NT2/D1 (cell line): Measurements from ENCODE around the gene B3GNT9.
"Not testable (repeated sequence)": the region's sequence is repeated elsewhere in the genome, so short reads cannot be mapped to it uniquely, and the experiment has no call there.

Experiments used
- DNase-seq: peaks from one replicate; pipeline ENCODE4 v3.0.0-alpha.2; 2011; ENCODE audit warnings: low read depth, low spot score
- H3K27me3 ChIP-seq: 2 replicates; pipeline ENCODE4 v1.6.0; 2011; ENCODE audit warnings: mild to moderate bottlenecking; ENCODE audit not compliant: insufficient read length, insufficient read depth
- H3K36me3 ChIP-seq: 2 replicates; pipeline ENCODE4 v1.6.1; 2011; ENCODE audit warnings: mild to moderate bottlenecking, low read length, mixed read lengths; ENCODE audit not compliant: insufficient read depth, insufficient read length
- H3K4me1 ChIP-seq: 2 replicates; pipeline ENCODE4 v1.5.1; 2011; ENCODE audit not compliant: insufficient read depth, insufficient read length
- H3K4me3 ChIP-seq: 2 replicates; pipeline ENCODE4 v1.5.1; 2011; ENCODE audit warnings: low read depth; ENCODE audit not compliant: insufficient read length
- H3K9ac ChIP-seq: 2 replicates; pipeline ENCODE4 v1.6.0; 2011; ENCODE audit warnings: low read depth; ENCODE audit not compliant: insufficient read length
- H3K9me3 ChIP-seq: 2 replicates; pipeline ENCODE4 v1.5.1; 2011; ENCODE audit warnings: mild to moderate bottlenecking, low read length; ENCODE audit not compliant: insufficient read depth
- SUZ12 ChIP-seq: IDR thresholded peaks from 2 replicates; pipeline ENCODE4 v1.6.1; 2011; ENCODE audit not compliant: insufficient read length, insufficient read depth; ENCODE audit errors: extremely low read depth
- YY1 ChIP-seq: IDR thresholded peaks from 2 replicates; pipeline ENCODE4 v1.6.1; 2011; ENCODE audit not compliant: insufficient read length, insufficient read depth
- ZNF274 ChIP-seq: IDR thresholded peaks from 2 replicates; pipeline ENCODE4 v1.6.1; 2011; ENCODE audit warnings: mild to moderate bottlenecking, low read depth, low read length

B3GNT9 gene

DNA sequence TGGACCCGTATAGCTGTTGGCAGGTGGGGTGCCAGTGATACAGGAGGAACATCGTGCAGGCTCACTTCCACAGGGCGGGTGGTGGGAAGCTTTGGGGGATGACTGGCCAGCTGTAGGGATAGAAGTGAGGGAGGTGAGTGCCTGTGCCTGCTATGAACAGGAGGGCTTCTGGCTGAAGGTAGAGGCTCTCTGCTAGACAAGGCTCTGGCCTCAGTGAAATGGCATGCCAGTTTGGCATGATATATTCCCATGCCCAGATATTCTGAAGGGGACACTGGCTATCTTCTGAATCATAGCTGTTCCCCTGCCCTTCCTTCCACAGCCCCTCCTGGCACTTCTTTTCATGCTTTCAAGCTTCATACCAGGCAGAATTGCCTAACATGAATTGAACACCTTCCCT is 21.9 kb downstream of the B3GNT9 start:
- no peaks in the 10 kb centered on the region for H3K4me1 ChIP-seq
- no peak overlapping the region for H3K4me3 ChIP-seq
- no peak for TF ChIP-seq ZNF274
- no peak for TF ChIP-seq SUZ12
- TF ChIP-seq YY1 = no peak
- H3K27me3 ChIP-seq = no peaks in the 10 kb centered on the region
- peaks cover 67% of the 10 kb centered on the region for H3K36me3 ChIP-seq
- H3K9me3 ChIP-seq = no peaks in the 10 kb centered on the region
- H3K9ac ChIP-seq = no peak overlapping the region
- DNase-seq = no peak

DNA sequence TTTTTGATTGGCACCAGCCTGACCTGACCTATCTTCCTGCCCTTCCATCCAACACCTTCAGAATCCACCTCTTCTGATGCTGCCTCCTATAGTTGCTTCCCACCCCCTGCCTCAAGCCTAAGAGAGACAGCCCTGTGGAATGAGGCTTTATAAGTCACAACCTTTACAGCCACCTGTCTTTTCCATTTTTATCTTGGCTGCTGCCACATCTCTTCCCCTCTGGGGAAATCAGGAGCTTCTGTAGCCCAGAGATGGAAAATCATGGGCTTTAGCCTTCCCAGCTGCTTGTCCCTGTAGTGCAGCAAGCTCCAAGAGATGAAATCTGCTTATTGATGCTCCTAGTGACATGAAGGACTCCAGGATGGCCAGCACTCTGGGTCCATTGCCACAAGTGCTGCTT is 22.4 kb downstream of the B3GNT9 start:
- TF ChIP-seq SUZ12 (no peak), YY1 (no peak), ZNF274 (no peak)
- DNase-seq = no peak
- no peaks in the 10 kb centered on the region for H3K4me1 ChIP-seq
- H3K9ac ChIP-seq = no peak overlapping the region
- H3K9me3 ChIP-seq = no peaks in the 10 kb centered on the region
- H3K4me3 ChIP-seq = no peak overlapping the region
- H3K36me3 ChIP-seq = peaks cover 70% of the 10 kb centered on the region
- H3K27me3 ChIP-seq = no peaks in the 10 kb centered on the region

DNA sequence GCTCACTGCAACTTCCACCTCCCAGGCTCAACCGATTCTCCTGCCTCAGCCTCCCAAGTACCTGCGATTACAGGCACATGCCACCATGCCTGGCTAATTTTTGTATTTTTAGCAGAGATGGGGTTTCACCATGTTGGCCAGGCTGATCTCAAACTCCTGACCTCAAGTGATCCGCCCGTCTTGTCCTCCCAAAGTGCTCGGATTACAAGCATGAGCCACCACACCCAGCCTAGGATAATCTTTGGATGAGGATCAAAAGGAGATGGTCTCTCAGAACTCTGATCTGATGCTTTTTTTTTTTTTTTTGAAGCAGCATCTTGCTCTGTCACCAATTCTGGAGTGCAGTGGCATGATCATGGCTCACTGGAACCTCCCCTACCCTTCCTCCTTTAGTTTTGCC is 28.0 kb downstream of the B3GNT9 start:
- not testable (repeated sequence) for H3K4me3 ChIP-seq, H3K9ac ChIP-seq, DNase-seq, H3K27me3 ChIP-seq, H3K9me3 ChIP-seq, H3K4me1 ChIP-seq
- H3K36me3 ChIP-seq = peaks cover 70% of the 10 kb centered on the region

DNA sequence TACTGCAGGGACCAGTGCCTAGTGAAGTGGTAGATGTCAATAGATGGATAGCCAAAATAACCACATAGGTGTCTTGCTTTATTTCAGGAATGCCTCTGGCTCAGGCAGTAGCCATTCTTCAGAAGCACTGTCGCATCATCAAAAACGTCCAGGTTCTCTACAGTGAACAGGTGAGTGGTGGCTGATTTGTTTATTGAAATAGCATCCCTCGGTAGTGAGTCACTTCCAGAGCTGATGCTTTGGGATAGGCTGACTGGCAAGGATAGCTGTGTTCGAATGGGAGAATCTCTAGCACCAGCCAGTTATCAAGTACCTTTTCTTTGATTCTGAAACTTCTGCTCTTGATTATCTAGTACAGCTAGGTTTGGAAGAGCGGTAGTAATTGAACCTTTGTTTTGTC is 30.8 kb downstream of the B3GNT9 start:
- Histone ChIP-seq H3K9me3 (no peaks in the 10 kb centered on the region), H3K27me3 (no peaks in the 10 kb centered on the region), H3K36me3 (peaks cover 49% of the 10 kb centered on the region), H3K4me3 (no peak overlapping the region), H3K9ac (no peak overlapping the region), H3K4me1 (no peaks in the 10 kb centered on the region)
- DNase-seq = no peak
- no peak for TF ChIP-seq YY1
- no peak for TF ChIP-seq ZNF274
- TF ChIP-seq SUZ12 = no peak

DNA sequence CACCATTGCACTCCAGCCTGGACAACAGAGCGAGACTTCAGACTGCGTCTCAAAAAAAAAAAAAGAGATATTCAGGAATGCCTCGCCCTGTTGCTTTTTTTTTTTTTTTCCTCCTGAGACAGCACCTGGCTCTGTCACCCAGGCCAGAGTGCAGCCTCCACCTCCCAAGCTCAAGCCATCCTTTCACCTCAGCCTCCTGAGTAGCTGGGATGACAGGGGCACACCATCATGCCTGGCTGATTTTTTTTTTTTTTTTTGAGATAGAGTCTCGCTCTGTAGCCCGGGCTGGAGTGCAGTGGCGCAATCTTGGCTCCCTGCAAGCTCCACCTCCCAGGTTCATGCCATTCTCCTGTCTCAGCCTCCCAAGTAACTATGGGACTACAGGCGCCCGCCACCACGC is 33.1 kb downstream of the B3GNT9 start:
- Histone ChIP-seq H3K9me3 (no peaks in the 10 kb centered on the region), H3K4me1 (no peaks in the 10 kb centered on the region), H3K9ac (no peak overlapping the region), H3K27me3 (no peaks in the 10 kb centered on the region), H3K36me3 (peaks cover 36% of the 10 kb centered on the region), H3K4me3 (no peak overlapping the region)
- no peak for DNase-seq
- no peak for TF ChIP-seq SUZ12

DNA sequence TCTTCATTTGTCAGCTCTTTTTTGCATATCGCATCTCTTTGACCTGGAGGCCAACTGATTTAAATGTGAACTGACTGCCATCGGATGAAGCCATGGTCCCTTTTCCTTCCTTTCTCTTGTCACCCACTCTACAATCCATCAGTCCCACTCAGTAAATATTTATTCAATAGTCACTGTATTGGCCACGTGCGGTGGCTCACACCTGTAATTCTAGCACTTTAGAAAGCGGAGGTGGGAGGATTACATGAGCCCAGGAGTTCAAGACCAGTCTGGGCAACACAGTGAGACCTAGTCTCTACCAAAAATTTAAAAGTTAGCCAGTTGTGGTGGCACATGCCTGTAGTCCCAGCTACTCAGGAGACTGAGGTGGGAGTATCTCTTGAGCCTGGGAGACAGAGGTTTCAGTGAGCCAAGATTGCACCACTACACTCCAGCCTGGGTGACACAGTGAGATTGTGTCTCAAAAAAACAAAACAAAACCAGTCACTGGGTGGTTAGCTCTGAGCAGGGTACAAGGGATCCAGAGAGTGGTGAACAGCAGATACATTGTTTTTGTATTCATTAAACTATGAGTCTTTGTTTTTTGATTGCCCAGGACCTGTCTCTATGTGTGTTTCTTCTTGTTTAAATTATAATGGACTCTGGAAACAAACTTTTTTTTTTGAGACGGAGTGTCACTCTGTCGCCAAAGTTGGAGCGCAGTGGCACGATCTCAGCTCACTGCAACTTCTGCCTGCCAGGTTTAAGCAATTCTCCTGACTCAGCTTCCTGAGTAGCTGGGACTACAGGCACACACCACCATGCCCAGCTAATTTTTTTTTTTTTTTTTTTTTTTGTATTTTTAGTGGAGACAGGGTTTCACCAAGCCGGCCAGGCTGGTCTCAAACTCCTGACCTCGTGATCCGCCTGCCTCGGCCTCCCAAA is 34.1 kb downstream of the B3GNT9 start:
- Histone ChIP-seq H3K4me1 (no peaks in the 10 kb centered on the region), H3K9ac (no peak overlapping the region), H3K36me3 (peaks cover 33% of the 10 kb centered on the region), H3K4me3 (no peak overlapping the region), H3K27me3 (no peaks in the 10 kb centered on the region), H3K9me3 (no peaks in the 10 kb centered on the region)
- no peak for TF ChIP-seq SUZ12
- no peak for TF ChIP-seq ZNF274
- no peak for TF ChIP-seq YY1
- DNase-seq = no peak

DNA sequence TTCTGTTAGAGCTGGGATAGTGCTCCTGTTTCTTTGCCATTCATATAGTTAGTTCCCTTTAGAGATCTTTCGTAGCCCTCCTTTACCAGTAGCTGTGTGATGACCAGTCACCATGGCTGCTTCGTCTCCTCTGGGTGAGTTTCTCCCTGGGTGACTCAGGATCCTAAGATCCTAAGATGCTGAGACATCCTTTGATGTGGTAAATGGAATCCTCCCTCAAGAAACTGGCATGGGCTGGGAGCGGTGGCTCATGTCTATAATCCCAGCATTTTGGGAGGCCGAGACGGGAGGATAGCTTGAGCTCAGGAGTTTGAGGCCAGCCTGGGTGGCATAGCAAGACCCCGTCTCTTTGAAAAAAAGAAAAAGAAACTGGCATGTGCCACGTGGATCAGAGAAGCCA is 35.2 kb downstream of the B3GNT9 start:
- H3K36me3 ChIP-seq = peaks cover 29% of the 10 kb centered on the region
- no peak overlapping the region for H3K9ac ChIP-seq
- TF ChIP-seq SUZ12 (no peak), ZNF274 (no peak), YY1 (no peak)
- H3K9me3 ChIP-seq = no peaks in the 10 kb centered on the region
- no peak for DNase-seq
- H3K27me3 ChIP-seq = no peaks in the 10 kb centered on the region
- H3K4me1 ChIP-seq = peaks cover 3% of the 10 kb centered on the region
- H3K4me3 ChIP-seq = no peak overlapping the region
